Effector memory CD4-positive, alpha-beta T cell (primary cell): Measurements from ENCODE around the gene ATAD2B.

Experiments used
- DNase-seq, 3 donors: peaks; one replicate each; pipeline ENCODE4 v3.0.0-alpha.2; 2020
- H3K27ac ChIP-seq: 2 replicates; pipeline ENCODE4 v1.7.0; 2013; ENCODE audit warnings: mild to moderate bottlenecking, low read length, moderate library complexity; ENCODE audit not compliant: insufficient read depth, poor library complexity, severe bottlenecking
- H3K27me3 ChIP-seq: replicated peaks from 2 replicates; pipeline ENCODE4 v1.7.0; 2013; ENCODE audit warnings: mild to moderate bottlenecking, low read length; ENCODE audit not compliant: insufficient read depth, control insufficient read depth, poor library complexity, severe bottlenecking
- H3K36me3 ChIP-seq: 2 replicates; pipeline ENCODE4 v1.7.0; 2013; ENCODE audit warnings: mild to moderate bottlenecking, low read length, moderate library complexity; ENCODE audit not compliant: control insufficient read depth, insufficient read depth
- H3K4me1 ChIP-seq: 2 replicates; pipeline ENCODE4 v1.7.0; 2013; ENCODE audit warnings: low read length, mild to moderate bottlenecking; ENCODE audit not compliant: control insufficient read depth, insufficient read depth, poor library complexity, severe bottlenecking
- H3K4me3 ChIP-seq: 2 replicates; pipeline ENCODE4 v1.7.0; 2013; ENCODE audit warnings: low read length, low read depth, mild to moderate bottlenecking; ENCODE audit not compliant: insufficient read depth, poor library complexity, severe bottlenecking
- H3K9me3 ChIP-seq: 2 replicates; pipeline ENCODE4 v1.7.0; 2013; ENCODE audit warnings: mild to moderate bottlenecking, low read length, moderate library complexity; ENCODE audit not compliant: control insufficient read depth

Gene ATAD2B

GRCh38 chr2:23826771-23827170 lies 100.2 kb downstream of the ATAD2B start:
- Histone ChIP-seq H3K27me3 (no peaks in the 10 kb centered on the region), H3K4me3 (no peak overlapping the region), H3K36me3 (peaks cover 6% of the 10 kb centered on the region), H3K9me3 (no peaks in the 10 kb centered on the region), H3K27ac (no peak overlapping the region), H3K4me1 (no peaks in the 10 kb centered on the region)
- DNase-seq, result no peak

GRCh38 chr2:23826040-23826439 lies 100.9 kb downstream of the ATAD2B start:
- Histone ChIP-seq H3K36me3 (peaks cover 8% of the 10 kb centered on the region), H3K27me3 (no peaks in the 10 kb centered on the region), H3K4me3 (no peak overlapping the region), H3K9me3 (no peaks in the 10 kb centered on the region), H3K4me1 (no peaks in the 10 kb centered on the region), H3K27ac (no peak overlapping the region)
- no peak for DNase-seq

- H3K4me1 ChIP-seq, result no peaks in the 10 kb centered on the region
- H3K27me3 ChIP-seq, result no peaks in the 10 kb centered on the region
- DNase-seq, result no peak
- peaks cover 12% of the 10 kb centered on the region for H3K36me3 ChIP-seq
- H3K4me3 ChIP-seq, result no peak overlapping the region
- no peaks in the 10 kb centered on the region for H3K9me3 ChIP-seq
- H3K27ac ChIP-seq, result no peak overlapping the region
Observed at GRCh38 chr2:23824777-23825212, 102.1 kb downstream of the ATAD2B start.

GRCh38 chr2:23823863-23824262 lies 103.1 kb downstream of the ATAD2B start:
- Histone ChIP-seq H3K27ac (no peak overlapping the region), H3K4me3 (no peak overlapping the region), H3K9me3 (no peaks in the 10 kb centered on the region), H3K27me3 (no peaks in the 10 kb centered on the region), H3K4me1 (no peaks in the 10 kb centered on the region), H3K36me3 (peaks cover 12% of the 10 kb centered on the region)
- DNase-seq, result no peak

GRCh38 chr2:23814963-23815362 lies 112.0 kb downstream of the ATAD2B start:
- no peaks in the 10 kb centered on the region for H3K9me3 ChIP-seq
- no peak overlapping the region for H3K4me3 ChIP-seq
- H3K27me3 ChIP-seq, result no peaks in the 10 kb centered on the region
- H3K36me3 ChIP-seq, result peaks cover 9% of the 10 kb centered on the region
- H3K27ac ChIP-seq, result no peak overlapping the region
- DNase-seq, result no peak
- H3K4me1 ChIP-seq, result no peaks in the 10 kb centered on the region

- Histone ChIP-seq H3K4me1 (no peaks in the 10 kb centered on the region), H3K9me3 (no peaks in the 10 kb centered on the region), H3K4me3 (no peak overlapping the region), H3K27ac (no peak overlapping the region), H3K27me3 (no peaks in the 10 kb centered on the region), H3K36me3 (peaks cover 18% of the 10 kb centered on the region)
- DNase-seq, result no peak
Observed at GRCh38 chr2:23813438-23813837, 113.5 kb downstream of the ATAD2B start.

- no peak for DNase-seq
- no peak overlapping the region for H3K27ac ChIP-seq
- no peak overlapping the region for H3K4me3 ChIP-seq
- H3K27me3 ChIP-seq, result no peaks in the 10 kb centered on the region
- H3K9me3 ChIP-seq, result no peaks in the 10 kb centered on the region
- no peaks in the 10 kb centered on the region for H3K4me1 ChIP-seq
- peaks cover 13% of the 10 kb centered on the region for H3K36me3 ChIP-seq
Observed at GRCh38 chr2:23809150-23809549, 117.8 kb downstream of the ATAD2B start.

- Histone ChIP-seq H3K36me3 (peaks cover 17% of the 10 kb centered on the region), H3K27me3 (no peaks in the 10 kb centered on the region), H3K4me1 (no peaks in the 10 kb centered on the region), H3K9me3 (no peaks in the 10 kb centered on the region), H3K4me3 (no peak overlapping the region), H3K27ac (no peak overlapping the region)
- DNase-seq, result no peak
Observed at GRCh38 chr2:23806665-23807249, 120.2 kb downstream of the ATAD2B start.

GRCh38 chr2:23806201-23806600 lies 120.7 kb downstream of the ATAD2B start:
- Histone ChIP-seq H3K27me3 (no peaks in the 10 kb centered on the region), H3K27ac (no peak overlapping the region), H3K4me3 (no peak overlapping the region), H3K4me1 (no peaks in the 10 kb centered on the region), H3K9me3 (no peaks in the 10 kb centered on the region), H3K36me3 (peaks cover 21% of the 10 kb centered on the region)
- DNase-seq, result no peak

GRCh38 chr2:23803965-23804542 lies 122.9 kb downstream of the ATAD2B start:
- Histone ChIP-seq H3K4me1 (no peaks in the 10 kb centered on the region), H3K4me3 (no peak overlapping the region), H3K27ac (no peak overlapping the region), H3K36me3 (peaks cover 11% of the 10 kb centered on the region), H3K27me3 (no peaks in the 10 kb centered on the region), H3K9me3 (no peaks in the 10 kb centered on the region)
- no peak for DNase-seq
